ENCODE results near the gene RCAN2.

RCAN2 gene

GRCh38 chr6:46219661-46220060, 271.6 kb downstream of the RCAN2 start:
- no peak overlapping the region for H3K4me3 ChIP-seq (ENCODE audit: low read depth, low read length)
- no peak for TF ChIP-seq CTCF (IDR thresholded peaks at IDR 0.05; ENCODE audit: low read depth, low read length)
- DNase-seq (ENCODE audit: low read depth, low spot score): no peak
- in situ Hi-C loops (cut with HindIII; ENCODE audit: low sequenced_read_pairs): no loop called here

GRCh38 chr6:46218457-46218856, 272.8 kb downstream of the RCAN2 start:
- in situ Hi-C loops (cut with HindIII; ENCODE audit: low sequenced_read_pairs): no loop called here
- H3K4me3 ChIP-seq (ENCODE audit: low read depth, low read length): no peak overlapping the region
- TF ChIP-seq CTCF (IDR thresholded peaks at IDR 0.05; ENCODE audit: low read depth, low read length): no peak
- no peak for DNase-seq (ENCODE audit: low read depth, low spot score)

GRCh38 chr6:46217671-46218131, 273.5 kb downstream of the RCAN2 start:
- peak; percentile 13 for DNase-seq (ENCODE audit: low read depth, low spot score)
- H3K4me3 ChIP-seq (ENCODE audit: low read depth, low read length): no peak overlapping the region
- TF ChIP-seq CTCF (IDR thresholded peaks at IDR 0.05; ENCODE audit: low read depth, low read length): no peak
- in situ Hi-C loops (cut with HindIII; ENCODE audit: low sequenced_read_pairs): no loop called here

GRCh38 chr6:46216879-46217278, 274.4 kb downstream of the RCAN2 start:
- no peak overlapping the region for H3K4me3 ChIP-seq (ENCODE audit: low read depth, low read length)
- in situ Hi-C loops (cut with HindIII; ENCODE audit: low sequenced_read_pairs): no loop called here
- no peak for DNase-seq (ENCODE audit: low read depth, low spot score)
- TF ChIP-seq CTCF (IDR thresholded peaks at IDR 0.05; ENCODE audit: low read depth, low read length): no peak

- TF ChIP-seq CTCF (IDR thresholded peaks at IDR 0.05; ENCODE audit: low read depth, low read length): no peak
- DNase-seq (ENCODE audit: low read depth, low spot score): no peak
- no peak overlapping the region for H3K4me3 ChIP-seq (ENCODE audit: low read depth, low read length)
- in situ Hi-C loops (cut with HindIII; ENCODE audit: low sequenced_read_pairs): no loop called here
Observed at GRCh38 chr6:46215777-46216176, 275.5 kb downstream of the RCAN2 start.

- H3K4me3 ChIP-seq (ENCODE audit: low read depth, low read length): no peak overlapping the region
- DNase-seq (ENCODE audit: low read depth, low spot score): no peak
- TF ChIP-seq CTCF (IDR thresholded peaks at IDR 0.05; ENCODE audit: low read depth, low read length): no peak
- in situ Hi-C loops (cut with HindIII; ENCODE audit: low sequenced_read_pairs): no loop called here
Observed at GRCh38 chr6:46215213-46215612, 276.0 kb downstream of the RCAN2 start.

- no peak for TF ChIP-seq CTCF (IDR thresholded peaks at IDR 0.05; ENCODE audit: low read depth, low read length)
- in situ Hi-C loops (cut with HindIII; ENCODE audit: low sequenced_read_pairs): no loop called here
- no peak overlapping the region for H3K4me3 ChIP-seq (ENCODE audit: low read depth, low read length)
- DNase-seq (ENCODE audit: low read depth, low spot score): no peak
Observed at GRCh38 chr6:46211917-46212316, 279.3 kb downstream of the RCAN2 start.

Data from astrocyte of the spinal cord (primary cell).